Ramos (cell line): Measurements from ENCODE around the gene SPG7.
"Not testable (repeated sequence)": the region's sequence is repeated elsewhere in the genome, so short reads cannot be mapped to it uniquely, and the experiment has no call there.

Source experiments
- in situ Hi-C: fragments of 300-500 bp; cut with MboI; formaldehyde crosslinking; loops from one replicate; pipeline ENCODE4 v1.14.3; 2022; ENCODE audit warnings: low sequenced_read_pairs; ENCODE audit not compliant: unreplicated experiment

Gene SPG7

GRCh38 chr16:89561142-89561883 is 53.1 kb downstream of the SPG7 start:
- in situ Hi-C loops = no loop called here

- in situ Hi-C loops = no loop called here
Observed at GRCh38 chr16:89561884-89562599, 53.8 kb downstream of the SPG7 start.

- in situ Hi-C loops = no loop called here
Observed at GRCh38 chr16:89562939-89563338, 54.7 kb downstream of the SPG7 start.

- in situ Hi-C loops = no loop called here
Observed at GRCh38 chr16:89563639-89564392, 55.6 kb downstream of the SPG7 start.

- in situ Hi-C loops = no loop called here
Observed at GRCh38 chr16:89564476-89565255, 56.5 kb downstream of the SPG7 start.

- in situ Hi-C loops = no loop called here
Observed at GRCh38 chr16:89565256-89565505, 57.0 kb downstream of the SPG7 start.

GRCh38 chr16:89565506-89566372 is 57.5 kb downstream of the SPG7 start:
- in situ Hi-C loops = no loop called here

GRCh38 chr16:89567656-89568594 is 59.7 kb downstream of the SPG7 start:
- in situ Hi-C loops = no loop called here

GRCh38 chr16:89569506-89570341 is 61.5 kb downstream of the SPG7 start:
- in situ Hi-C loops = no loop called here

GRCh38 chr16:89570342-89570923 is 62.2 kb downstream of the SPG7 start:
- in situ Hi-C loops = no loop called here

- in situ Hi-C loops = not testable (repeated sequence)
Observed at GRCh38 chr16:89570983-89571598, 62.9 kb downstream of the SPG7 start.

- in situ Hi-C loops = no loop called here
Observed at GRCh38 chr16:89571636-89572035, 63.4 kb downstream of the SPG7 start.

GRCh38 chr16:89572073-89572484 is 63.9 kb downstream of the SPG7 start:
- in situ Hi-C loops = no loop called here

- in situ Hi-C loops = no loop called here
Observed at GRCh38 chr16:89572485-89573205, 64.4 kb downstream of the SPG7 start.

GRCh38 chr16:89573826-89574680 is 65.8 kb downstream of the SPG7 start:
- in situ Hi-C loops = no loop called here
